GM12873 (cell line): ENCODE measurements around the gene CLMP.

Source experiments
- TF ChIP-seq, protein P1 (sequence below): IDR thresholded peaks from 2 replicates; pipeline ENCODE4 v1.5.1; 2012; ENCODE audit warnings: low read depth, mild to moderate bottlenecking, moderate library complexity, low read length, control low read depth; ENCODE audit not compliant: insufficient read depth; ENCODE audit errors: missing control alignments

The CLMP gene

DNA sequence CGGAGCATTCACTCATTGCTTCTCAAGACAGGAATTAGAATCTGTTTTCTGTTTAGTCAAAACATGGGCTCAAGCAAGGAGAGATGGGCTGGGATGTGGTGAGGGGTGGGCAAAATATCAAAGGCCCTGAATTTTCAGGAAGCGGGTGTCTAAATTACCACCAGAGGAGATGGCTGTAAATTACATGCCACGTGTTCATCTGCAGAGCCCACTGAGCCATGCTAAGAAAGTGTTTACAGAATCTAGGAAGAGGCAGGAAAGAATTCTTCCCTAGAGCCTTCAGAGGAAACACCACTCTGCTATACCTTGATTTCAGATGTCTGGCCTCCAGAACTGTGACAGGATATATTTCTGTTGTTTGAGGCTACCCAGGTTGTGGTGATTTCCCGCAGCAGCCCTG lies 46.1 kb downstream of the CLMP start:
- TF ChIP-seq, protein P1, sequence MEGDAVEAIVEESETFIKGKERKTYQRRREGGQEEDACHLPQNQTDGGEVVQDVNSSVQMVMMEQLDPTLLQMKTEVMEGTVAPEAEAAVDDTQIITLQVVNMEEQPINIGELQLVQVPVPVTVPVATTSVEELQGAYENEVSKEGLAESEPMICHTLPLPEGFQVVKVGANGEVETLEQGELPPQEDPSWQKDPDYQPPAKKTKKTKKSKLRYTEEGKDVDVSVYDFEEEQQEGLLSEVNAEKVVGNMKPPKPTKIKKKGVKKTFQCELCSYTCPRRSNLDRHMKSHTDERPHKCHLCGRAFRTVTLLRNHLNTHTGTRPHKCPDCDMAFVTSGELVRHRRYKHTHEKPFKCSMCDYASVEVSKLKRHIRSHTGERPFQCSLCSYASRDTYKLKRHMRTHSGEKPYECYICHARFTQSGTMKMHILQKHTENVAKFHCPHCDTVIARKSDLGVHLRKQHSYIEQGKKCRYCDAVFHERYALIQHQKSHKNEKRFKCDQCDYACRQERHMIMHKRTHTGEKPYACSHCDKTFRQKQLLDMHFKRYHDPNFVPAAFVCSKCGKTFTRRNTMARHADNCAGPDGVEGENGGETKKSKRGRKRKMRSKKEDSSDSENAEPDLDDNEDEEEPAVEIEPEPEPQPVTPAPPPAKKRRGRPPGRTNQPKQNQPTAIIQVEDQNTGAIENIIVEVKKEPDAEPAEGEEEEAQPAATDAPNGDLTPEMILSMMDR = no peak

DNA sequence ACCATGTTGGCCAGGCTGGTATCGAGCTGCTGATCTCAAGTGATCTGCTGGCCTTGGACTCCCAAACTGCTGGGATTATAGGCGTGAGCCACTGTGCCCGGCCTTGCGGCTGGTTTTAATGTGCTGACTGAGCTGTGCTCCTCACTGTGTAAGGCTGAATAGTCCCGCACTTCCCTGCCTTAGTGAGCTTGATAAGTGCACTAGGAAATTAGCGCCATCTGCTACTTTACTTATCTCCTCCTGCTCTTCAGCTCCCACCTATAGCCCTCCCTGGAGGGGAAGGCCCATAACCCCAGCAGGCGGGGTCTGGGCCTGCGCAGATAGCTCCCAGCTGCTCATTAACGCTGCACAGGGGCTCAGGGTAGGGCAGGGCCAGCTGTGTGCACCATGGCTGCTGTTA lies 49.4 kb downstream of the CLMP start:
- TF ChIP-seq, protein P1 = no peak

DNA sequence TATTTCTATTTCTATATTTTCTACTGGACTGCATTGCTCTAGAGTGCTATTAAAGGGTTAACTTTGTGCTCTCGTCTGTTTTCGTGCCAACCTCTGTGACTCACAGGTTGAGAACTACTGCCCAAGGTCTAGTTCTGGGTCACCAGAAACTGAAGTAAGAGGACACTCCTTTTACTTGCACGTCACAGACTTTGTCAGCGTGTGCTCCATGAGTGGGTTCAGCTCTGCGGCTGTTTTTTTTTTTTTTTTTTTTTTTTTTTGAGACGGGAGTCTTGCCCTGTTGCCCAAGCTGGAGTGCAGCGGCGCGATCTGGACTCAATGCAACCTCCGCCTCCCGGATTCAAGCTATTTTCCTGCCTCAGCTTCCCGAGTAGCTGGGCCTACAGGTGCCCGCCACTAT lies 49.8 kb downstream of the CLMP start:
- TF ChIP-seq, protein P1 = no peak

DNA sequence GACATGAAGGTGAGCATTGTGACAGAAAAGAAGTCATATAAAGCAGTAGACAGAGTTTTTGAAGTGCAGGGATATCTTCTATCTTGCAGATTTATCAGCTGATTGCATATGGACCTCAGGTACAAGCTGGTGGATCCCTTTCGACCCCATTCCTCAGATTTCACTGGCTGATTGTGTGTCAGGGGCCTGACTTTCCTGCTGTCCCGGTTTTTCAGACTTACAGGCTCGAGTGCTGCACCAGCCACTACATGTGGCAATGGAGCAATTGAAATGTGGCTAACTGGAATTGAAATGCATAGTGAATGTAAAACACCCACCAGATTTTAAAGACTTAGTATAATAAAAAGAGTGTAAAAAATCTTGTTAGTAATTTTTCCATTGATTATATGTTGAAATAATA lies 50.3 kb downstream of the CLMP start:
- TF ChIP-seq, protein P1 = no peak

DNA sequence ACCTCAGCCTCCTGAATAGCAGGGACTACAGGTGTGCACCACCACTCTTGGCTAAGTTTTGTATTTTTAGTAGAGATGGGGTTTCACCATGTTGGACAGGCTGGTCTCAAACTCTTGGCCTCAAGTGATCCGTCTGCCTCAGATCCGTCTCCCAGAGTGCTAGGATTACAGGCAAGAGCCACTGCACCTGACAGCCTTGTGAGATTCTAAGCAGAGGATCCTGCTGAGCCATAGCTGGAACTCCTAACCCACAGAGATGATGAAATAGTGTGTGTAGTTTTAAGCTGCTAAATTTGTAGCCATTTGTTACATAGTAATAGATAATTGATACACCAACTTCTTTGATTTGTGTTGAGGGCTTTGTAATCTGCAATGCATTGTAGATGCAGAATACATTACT lies 51.1 kb downstream of the CLMP start:
- TF ChIP-seq, protein P1 = no peak

DNA sequence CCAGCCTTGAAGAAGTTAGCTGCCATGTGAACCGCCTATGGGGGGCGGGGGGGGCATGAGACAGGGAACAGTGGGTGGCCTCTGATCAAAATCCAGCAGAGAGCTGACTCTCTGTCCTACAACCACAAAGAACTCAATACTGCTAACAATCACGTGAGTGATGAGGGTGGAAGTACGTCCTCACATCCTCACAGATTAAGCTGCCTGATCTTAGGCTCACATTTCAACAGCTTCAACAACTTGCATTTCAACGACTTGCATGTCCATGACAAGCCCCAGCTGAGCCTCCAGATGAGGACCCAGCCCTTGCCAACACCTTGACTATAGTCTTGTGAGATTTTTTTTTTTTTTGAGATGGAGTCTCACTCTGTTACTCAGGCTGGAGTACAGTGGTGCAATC lies 51.6 kb downstream of the CLMP start:
- TF ChIP-seq, protein P1 = no peak

DNA sequence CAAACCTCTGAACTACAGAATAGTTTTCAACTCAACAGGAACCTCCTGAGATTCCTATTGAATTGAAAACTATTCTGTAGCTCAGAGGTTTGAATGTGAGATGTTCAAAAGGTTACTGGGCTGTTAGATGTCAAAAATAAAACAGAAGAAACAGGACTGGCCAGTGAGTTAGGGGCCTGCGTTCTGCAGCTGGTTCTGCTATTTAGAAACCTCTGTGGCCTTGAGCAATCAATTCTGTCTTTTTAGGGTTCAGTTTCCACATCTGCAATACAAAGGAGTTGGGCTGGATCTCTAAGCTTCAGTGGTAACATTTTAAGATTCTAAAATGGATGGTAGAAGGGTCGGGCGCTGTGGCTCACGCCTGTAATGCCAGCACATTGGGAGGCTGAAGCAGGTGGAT lies 55.8 kb downstream of the CLMP start:
- TF ChIP-seq, protein P1 = no peak
